ENCODE results near the gene FAN1.

- no peak for TF ChIP-seq CTCF (CRISPR knock-in tag; IDR thresholded peaks at IDR 0.05)
- no peak for TF ChIP-seq ZKSCAN5 (CRISPR knock-in tag; IDR thresholded peaks at IDR 0.05)
- no peak for TF ChIP-seq ELF4 (CRISPR knock-in tag; IDR thresholded peaks at IDR 0.05; ENCODE audit: borderline replicate concordance)
Measured at GRCh38 chr15:30870681-30871080, 33.0 kb upstream of the FAN1 start.
